Common myeloid progenitor, CD34-positive (primary cell): ENCODE results near the gene ADSS2.
A peak's percentile ranks its signal among the peaks of the same experiment; 100 is the strongest.

Source experiments
- CTCF ChIA-PET: fragments of 350-600 bp; sonication (Branson Sonifier 250); formaldehyde crosslinking; loops from one replicate; lab custom pipeline; 2021; ENCODE audit warnings: antibody characterized with exemption; lab: Charles Lee
- POLR2A ChIA-PET: fragments of 350-600 bp; sonication (Branson Sonifier 250); formaldehyde crosslinking; loops from one replicate; lab custom pipeline; 2021; ENCODE audit warnings: antibody characterized with exemption; lab: Charles Lee
- DNase-seq, 3 donors: peaks; one replicate each; pipeline versions ENCODE4 v3.0.0 to v3.0.0-alpha.2; 2013
- H3K27ac ChIP-seq, 2 experiments: 1 replicate in 1 of 2; 2 replicates in 1 of 2; pipeline ENCODE4 v1.7.0; 2013; ENCODE audit warnings: inconsistent platforms in 2 of 2, low read length in 2 of 2, mild to moderate bottlenecking in 2 of 2, low read depth in 1 of 2, moderate library complexity in 1 of 2; ENCODE audit not compliant: severe bottlenecking in 2 of 2, insufficient read depth in 1 of 2, poor library complexity in 1 of 2
- H3K27me3 ChIP-seq, 5 experiments: replicated peaks in 2 of 5; 1 replicate in 3 of 5; 2 replicates in 2 of 5; pipeline versions ENCODE4 v1.6.1 to v1.7.0; 2013; ENCODE audit warnings: low read length in 4 of 5, mild to moderate bottlenecking in 2 of 5, moderate library complexity in 2 of 5, inconsistent platforms in 1 of 5; ENCODE audit not compliant: insufficient read depth in 5 of 5, control insufficient read depth in 4 of 5
- H3K36me3 ChIP-seq, 4 experiments: 1 replicate in 2 of 4; 2 replicates in 2 of 4; pipeline versions ENCODE4 v1.6.1 to v1.7.0; 2013; ENCODE audit warnings: low read length in 3 of 4, control low read depth in 1 of 4, mild to moderate bottlenecking in 1 of 4; ENCODE audit not compliant: control insufficient read depth in 4 of 4, insufficient read depth in 4 of 4
- H3K4me1 ChIP-seq, 4 experiments: 1 replicate in 3 of 4; 2 replicates in 1 of 4; pipeline versions ENCODE4 v1.6.1 to v1.7.1; 2013; ENCODE audit warnings: low read length in 3 of 4, mild to moderate bottlenecking in 3 of 4, control low read depth in 1 of 4, inconsistent platforms in 1 of 4, moderate library complexity in 1 of 4; ENCODE audit not compliant: control insufficient read depth in 4 of 4, insufficient read depth in 4 of 4; ENCODE audit errors: control extremely low read depth in 1 of 4
- H3K4me3 ChIP-seq, 7 experiments: 1 replicate in 4 of 7; 2 replicates in 3 of 7; pipeline versions ENCODE4 v1.5.1 to v1.7.0; 2013; ENCODE audit warnings: mild to moderate bottlenecking in 7 of 7, low read length in 6 of 7, moderate library complexity in 6 of 7, inconsistent platforms in 2 of 7, low read depth in 2 of 7, control low read depth in 1 of 7; ENCODE audit not compliant: insufficient read depth in 4 of 7, control insufficient read depth in 1 of 7; ENCODE audit errors: extremely low read depth in 1 of 7
- H3K9me3 ChIP-seq, 5 experiments: 1 replicate in 4 of 5; 2 replicates in 1 of 5; pipeline versions ENCODE4 v1.6.1 to v1.7.1; 2013; ENCODE audit warnings: low read length in 4 of 5, mild to moderate bottlenecking in 2 of 5, inconsistent platforms in 1 of 5, low read depth in 1 of 5, moderate library complexity in 1 of 5; ENCODE audit not compliant: control insufficient read depth in 4 of 5, insufficient read depth in 2 of 5; ENCODE audit errors: control extremely low read depth in 1 of 5
- WGBS: methylation state at CpG from one replicate; pipeline ENCODE4 v1.1.5; 2013; ENCODE audit not compliant: insufficient coverage; 5-methylcytosine and 5-hydroxymethylcytosine counted together

ADSS2 gene

GRCh38 chr1:244400974-244401373 lies 50.7 kb downstream of the ADSS2 start:
- Histone ChIP-seq H3K27me3 (no peaks in the 10 kb centered on the region), H3K4me3 (no peak overlapping the region), H3K9me3 (peaks cover 12 to 37% (median 14%) of the 10 kb centered on the region in 5 experiments), H3K27ac (no peak overlapping the region), H3K36me3 (peaks cover 10 to 45% (median 20%) of the 10 kb centered on the region in 4 experiments), H3K4me1 (no peaks in the 10 kb centered on the region)
- CTCF ChIA-PET = interaction anchor here (0.6 kb wide), 1 partner anchor 134 kb away, joined by 3 read pairs; no protein-coding TSS in a partner anchor
- DNase-seq = peak in 2 of 3 donors; percentile 15 to 17
- POLR2A ChIA-PET = no interaction called here
- 100% methylated on average over 1 of the region's 2 CpGs for WGBS

GRCh38 chr1:244397131-244397530 lies 54.6 kb downstream of the ADSS2 start:
- Histone ChIP-seq H3K36me3 (peaks cover 2 to 10% (median 4%) of the 10 kb centered on the region in 4 experiments), H3K4me1 (no peaks in the 10 kb centered on the region), H3K4me3 (no peak overlapping the region), H3K9me3 (peaks cover 4 to 19% (median 7%) of the 10 kb centered on the region in 5 experiments), H3K27ac (no peak overlapping the region), H3K27me3 (no peaks in the 10 kb centered on the region)
- ChIA-PET CTCF (no interaction called here), POLR2A (no interaction called here)
- DNase-seq = peak in 1 of 3 donors; percentile 20

- no peak for DNase-seq
- Histone ChIP-seq H3K36me3 (no peaks in the 10 kb centered on the region), H3K27ac (no peak overlapping the region), H3K9me3 (peaks cover 0 to 7% (median under 1%) of the 10 kb centered on the region in 5 experiments), H3K4me1 (no peaks in the 10 kb centered on the region), H3K4me3 (no peak overlapping the region), H3K27me3 (no peaks in the 10 kb centered on the region)
- ChIA-PET POLR2A (interaction anchor here (1.5 kb wide), 1 partner anchor 26 kb away, joined by 3 read pairs; no protein-coding TSS in a partner anchor), CTCF (no interaction called here)
- 100% methylated on average over 3 of the region's 5 CpGs for WGBS
Measured at GRCh38 chr1:244395965-244396364, 55.7 kb downstream of the ADSS2 start.

- WGBS = 97% methylated on average over 11 of the region's 15 CpGs
- CTCF ChIA-PET = no interaction called here
- H3K36me3 ChIP-seq = no peaks in the 10 kb centered on the region
- H3K27me3 ChIP-seq = no peaks in the 10 kb centered on the region
- H3K4me3 ChIP-seq = no peak overlapping the region
- POLR2A ChIA-PET = interaction anchor here (1.5 kb wide), 1 partner anchor 25 kb away, joined by 3 read pairs; no protein-coding TSS in a partner anchor
- H3K4me1 ChIP-seq = no peaks in the 10 kb centered on the region
- peaks cover 0 to 1% (median 0%) of the 10 kb centered on the region in 5 experiments for H3K9me3 ChIP-seq
- H3K27ac ChIP-seq = no peak overlapping the region
- DNase-seq = no peak
Measured at GRCh38 chr1:244394826-244395765, 56.6 kb downstream of the ADSS2 start.

GRCh38 chr1:244394346-244394745 lies 57.4 kb downstream of the ADSS2 start:
- no peak for DNase-seq
- ChIA-PET POLR2A (interaction anchor here (1.5 kb wide), 1 partner anchor 24 kb away, joined by 3 read pairs; no protein-coding TSS in a partner anchor), CTCF (no interaction called here)
- no peaks in the 10 kb centered on the region for H3K36me3 ChIP-seq
- 54% methylated on average over 3 of the region's 4 CpGs for WGBS
- peaks cover 0 to 1% (median 0%) of the 10 kb centered on the region in 5 experiments for H3K9me3 ChIP-seq
- H3K27ac ChIP-seq = no peak overlapping the region
- H3K27me3 ChIP-seq = no peaks in the 10 kb centered on the region
- no peak overlapping the region for H3K4me3 ChIP-seq
- no peaks in the 10 kb centered on the region for H3K4me1 ChIP-seq

DNA sequence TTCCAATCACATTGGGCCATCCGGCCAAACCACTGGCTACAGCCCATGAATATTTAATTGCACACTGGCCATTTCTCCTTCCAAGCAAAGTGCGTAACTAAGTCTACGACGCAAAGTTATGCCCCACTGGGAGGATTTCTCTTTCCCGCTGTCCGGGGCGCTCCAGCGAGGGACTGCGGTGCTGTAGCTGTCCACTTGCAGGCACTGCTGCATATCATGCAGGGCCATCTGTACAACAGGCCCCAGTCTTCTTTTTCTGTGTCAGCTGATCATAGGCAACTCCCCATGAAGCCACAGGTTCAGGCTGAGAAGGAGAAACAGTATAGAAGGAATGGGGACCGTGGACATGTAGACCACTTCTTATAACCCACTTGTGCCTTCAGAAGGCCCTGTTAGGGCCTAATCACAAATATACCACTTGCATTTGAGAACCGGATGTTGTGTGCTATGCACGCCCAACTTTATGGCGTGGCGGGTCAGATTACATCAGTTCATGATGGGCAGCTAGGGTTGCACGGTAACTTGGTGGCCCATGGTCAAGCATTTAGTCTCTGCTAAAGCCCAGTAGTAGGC lies 58.0 kb downstream of the ADSS2 start:
- DNase-seq = no peak
- Histone ChIP-seq H3K36me3 (no peaks in the 10 kb centered on the region), H3K27me3 (no peaks in the 10 kb centered on the region), H3K4me3 (no peak overlapping the region), H3K9me3 (peaks cover 0 to 1% (median 0%) of the 10 kb centered on the region in 5 experiments), H3K27ac (no peak overlapping the region), H3K4me1 (no peaks in the 10 kb centered on the region)
- WGBS = over 99% methylated on average over 14 of the region's 15 CpGs
- POLR2A ChIA-PET = no interaction called here
- CTCF ChIA-PET = no interaction called here

DNA sequence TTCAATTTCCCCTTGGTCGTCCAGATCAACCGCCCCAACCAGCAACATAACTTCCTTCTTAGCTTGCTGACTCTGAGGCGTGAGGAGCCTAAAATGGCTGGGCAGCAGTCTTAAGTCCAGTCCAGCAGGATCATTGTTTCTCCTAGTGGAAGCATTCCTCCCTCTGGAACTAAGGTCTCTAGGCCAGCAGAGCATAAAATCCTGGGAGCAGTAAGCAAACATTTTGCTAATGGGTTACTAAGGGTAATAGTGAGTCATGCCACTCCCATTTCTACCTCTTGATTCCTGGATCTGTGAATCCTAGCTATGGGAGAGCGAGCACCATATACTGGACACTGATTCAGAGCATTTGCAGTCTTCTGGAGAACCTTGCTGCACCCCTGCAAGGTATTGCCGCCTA lies 59.9 kb downstream of the ADSS2 start:
- Histone ChIP-seq H3K27me3 (no peaks in the 10 kb centered on the region), H3K27ac (no peak overlapping the region), H3K4me1 (no peaks in the 10 kb centered on the region), H3K36me3 (no peaks in the 10 kb centered on the region), H3K9me3 (peaks cover 0 to 1% (median 0%) of the 10 kb centered on the region in 5 experiments), H3K4me3 (no peak overlapping the region)
- ChIA-PET POLR2A (no interaction called here), CTCF (no interaction called here)
- 97% methylated on average over 3 of the region's 5 CpGs for WGBS
- no peak for DNase-seq
